Activated CD8-positive, alpha-beta T cell treated with anti-CD3 and anti-CD28 coated beads for 36 hours (primary cell): ENCODE results near the gene NINL. TPM values are rescaled to one million over a fixed set of nuclear protein-coding genes. Genes with fewer than 3 reads are reported as not detected.

Experiments used
- ATAC-seq: fragments of 200-7000 bp; cut with Tn5 transposase; one replicate; pipeline ENCODE4 v1.10.0; 2021; ENCODE audit warnings: mild to moderate bottlenecking, moderate library complexity
- CTCF ChIA-PET: fragments of 350-600 bp; sonication (Branson Sonifier 250); formaldehyde crosslinking; loops from one replicate; lab custom pipeline; 2021; ENCODE audit warnings: antibody characterized with exemption; lab: Charles Lee
- POLR2A ChIA-PET: fragments of 350-600 bp; sonication (Branson Sonifier 250); formaldehyde crosslinking; loops from one replicate; lab custom pipeline; 2021; ENCODE audit warnings: antibody characterized with exemption; lab: Charles Lee
- DNase-seq: peaks from one replicate; pipeline ENCODE4 v3.0.0-alpha.2; 2020
- H3K27ac Mint-ChIP-seq: one replicate; pipeline ENCODE4 v1.8.0; 2021; ENCODE audit warnings: mild to moderate bottlenecking, mixed read lengths
- H3K27me3 Mint-ChIP-seq: one replicate; pipeline ENCODE4 v1.8.0; 2021; ENCODE audit warnings: mixed read lengths
- H3K36me3 Mint-ChIP-seq: one replicate; pipeline ENCODE4 v1.8.0; 2021; ENCODE audit warnings: low read depth, mixed read lengths
- H3K4me1 Mint-ChIP-seq: one replicate; pipeline ENCODE4 v1.8.0; 2021; ENCODE audit warnings: low read depth, mixed read lengths
- H3K4me3 Mint-ChIP-seq: one replicate; pipeline ENCODE4 v1.8.0; 2021; ENCODE audit warnings: mild to moderate bottlenecking, moderate library complexity, mixed read lengths
- H3K9me3 Mint-ChIP-seq: one replicate; pipeline ENCODE4 v1.8.0; 2021; ENCODE audit warnings: mixed read lengths
- intact Hi-C: fragments of 100-400 bp; cut with micrococcal nuclease; formaldehyde crosslinking; loops from one replicate; pipeline ENCODE4 v1.10.0; 2022
- total RNA-seq, 2 experiments: library from RNA; stranded (reverse); gene quantifications; one replicate each; pipeline ENCODE4 v1.2.3, GENCODE V29; 2021
- TF ChIP-seq, protein P1 (sequence below): fragments of 200-600 bp; IDR thresholded peaks from one replicate; pipeline ENCODE4 v1.8.0; 2022; ENCODE audit warnings: antibody characterized with exemption, mild to moderate bottlenecking

Gene NINL
- total RNA-seq, 2 experiments from 2014 or later, result 2.3 to 4.1 TPM

DNA sequence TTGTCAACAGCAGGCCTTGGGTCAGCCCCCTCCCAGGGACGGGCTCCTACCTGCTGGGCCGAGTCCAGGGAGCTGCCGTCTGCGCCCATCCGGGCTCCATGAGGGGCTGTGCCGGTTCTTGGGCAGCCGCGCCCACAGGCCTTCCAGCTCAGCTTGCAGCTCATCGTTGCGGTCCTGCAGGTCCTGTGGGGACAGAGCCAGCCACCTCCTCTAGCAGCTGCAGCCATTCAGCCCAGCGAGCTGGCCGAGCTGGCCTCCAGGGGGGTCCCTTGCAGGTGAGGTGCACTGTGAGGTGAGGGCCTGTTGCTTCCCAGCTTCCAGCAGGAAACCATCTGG is 103.4 kb downstream of the NINL start:
- intact Hi-C loops, result loop anchor here (10.0 kb wide), 1 partner anchor 103 kb away; the partner anchor contains the start of gene NINL
- no peak overlapping the region for H3K4me3 Mint-ChIP-seq
- ATAC-seq (no peak), DNase-seq (no peak)
- POLR2A ChIA-PET, result interaction anchor here (0.8 kb wide), 1 partner anchor 157 kb away, joined by 3 read pairs; no protein-coding TSS in a partner anchor
- H3K9me3 Mint-ChIP-seq, result no peaks in the 10 kb centered on the region
- H3K27ac Mint-ChIP-seq, result no peak overlapping the region
- peaks cover 24% of the 10 kb centered on the region for H3K4me1 Mint-ChIP-seq
- H3K27me3 Mint-ChIP-seq, result no peaks in the 10 kb centered on the region
- H3K36me3 Mint-ChIP-seq, result no peaks in the 10 kb centered on the region
- TF ChIP-seq, protein P1, sequence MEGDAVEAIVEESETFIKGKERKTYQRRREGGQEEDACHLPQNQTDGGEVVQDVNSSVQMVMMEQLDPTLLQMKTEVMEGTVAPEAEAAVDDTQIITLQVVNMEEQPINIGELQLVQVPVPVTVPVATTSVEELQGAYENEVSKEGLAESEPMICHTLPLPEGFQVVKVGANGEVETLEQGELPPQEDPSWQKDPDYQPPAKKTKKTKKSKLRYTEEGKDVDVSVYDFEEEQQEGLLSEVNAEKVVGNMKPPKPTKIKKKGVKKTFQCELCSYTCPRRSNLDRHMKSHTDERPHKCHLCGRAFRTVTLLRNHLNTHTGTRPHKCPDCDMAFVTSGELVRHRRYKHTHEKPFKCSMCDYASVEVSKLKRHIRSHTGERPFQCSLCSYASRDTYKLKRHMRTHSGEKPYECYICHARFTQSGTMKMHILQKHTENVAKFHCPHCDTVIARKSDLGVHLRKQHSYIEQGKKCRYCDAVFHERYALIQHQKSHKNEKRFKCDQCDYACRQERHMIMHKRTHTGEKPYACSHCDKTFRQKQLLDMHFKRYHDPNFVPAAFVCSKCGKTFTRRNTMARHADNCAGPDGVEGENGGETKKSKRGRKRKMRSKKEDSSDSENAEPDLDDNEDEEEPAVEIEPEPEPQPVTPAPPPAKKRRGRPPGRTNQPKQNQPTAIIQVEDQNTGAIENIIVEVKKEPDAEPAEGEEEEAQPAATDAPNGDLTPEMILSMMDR, result no peak
- CTCF ChIA-PET, result no interaction called here

DNA sequence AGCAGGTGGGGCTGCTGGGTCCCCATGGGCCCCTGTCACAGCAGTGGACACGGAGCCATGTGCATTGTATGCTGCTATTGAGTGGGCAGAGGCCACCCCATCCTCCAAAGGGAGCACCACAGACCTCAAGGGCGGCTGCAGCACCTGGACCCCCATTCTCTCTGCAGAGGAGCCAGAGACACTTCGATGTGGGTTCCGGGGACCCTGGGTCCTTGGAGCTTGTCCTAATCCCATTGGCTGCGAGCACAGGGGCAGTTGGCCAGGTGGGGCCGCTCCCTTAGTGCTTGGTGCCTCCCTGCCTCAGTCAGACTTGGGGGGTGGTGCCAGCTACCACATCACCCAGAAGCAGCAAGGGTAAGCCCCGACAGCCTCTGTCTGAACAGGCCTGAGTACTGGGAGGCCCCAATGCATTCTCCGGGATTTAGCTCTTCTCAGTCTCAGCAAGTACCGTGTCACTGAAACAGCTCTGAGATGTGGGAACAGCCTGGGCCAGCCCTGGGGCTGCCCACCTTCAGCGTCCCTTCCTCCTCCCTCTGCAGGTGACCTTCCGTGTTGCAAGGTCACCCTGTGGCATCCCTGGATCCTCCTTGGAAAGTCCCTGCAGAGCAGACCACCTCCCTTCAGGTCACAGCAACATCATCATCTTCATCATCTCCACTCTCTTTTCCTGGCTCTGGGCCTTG is 104.0 kb downstream of the NINL start:
- intact Hi-C loops, result loop anchor here (10.0 kb wide), 1 partner anchor 103 kb away; the partner anchor contains the start of gene NINL
- peaks cover 19% of the 10 kb centered on the region for H3K4me1 Mint-ChIP-seq
- ATAC-seq (no peak), DNase-seq (no peak)
- TF ChIP-seq, protein P1, result no peak
- H3K9me3 Mint-ChIP-seq, result no peaks in the 10 kb centered on the region
- no peak overlapping the region for H3K27ac Mint-ChIP-seq
- no peaks in the 10 kb centered on the region for H3K27me3 Mint-ChIP-seq
- H3K4me3 Mint-ChIP-seq, result no peak overlapping the region
- CTCF ChIA-PET, result no interaction called here
- no peaks in the 10 kb centered on the region for H3K36me3 Mint-ChIP-seq
- POLR2A ChIA-PET, result no interaction called here

DNA sequence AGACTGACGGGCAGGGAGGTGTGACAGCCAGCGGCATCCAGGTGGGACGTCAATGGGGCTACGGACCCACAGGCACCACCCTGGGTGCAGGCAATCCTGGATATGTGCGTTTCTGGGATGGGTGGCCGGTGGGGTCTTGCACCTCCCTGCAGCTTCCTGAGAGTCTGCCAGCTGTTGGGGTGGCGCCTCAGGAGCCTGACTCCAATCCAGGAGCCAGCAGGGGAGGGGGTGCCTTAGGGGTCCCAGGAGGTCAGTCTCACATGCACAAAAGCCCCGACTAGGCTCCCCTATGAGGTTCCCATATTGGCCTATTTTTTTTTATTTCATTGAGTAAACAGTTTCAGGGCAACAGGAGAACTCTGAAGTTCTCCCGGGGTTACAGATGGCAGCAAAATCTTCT is 104.5 kb downstream of the NINL start:
- no peak overlapping the region for H3K4me3 Mint-ChIP-seq
- H3K27ac Mint-ChIP-seq, result no peak overlapping the region
- ATAC-seq, result no peak
- intact Hi-C loops, result loop anchor here (10.0 kb wide), 1 partner anchor 104 kb away; the partner anchor contains the start of gene NINL
- POLR2A ChIA-PET, result no interaction called here
- H3K36me3 Mint-ChIP-seq, result no peaks in the 10 kb centered on the region
- TF ChIP-seq, protein P1, result no peak
- DNase-seq, result no peak
- no peaks in the 10 kb centered on the region for H3K9me3 Mint-ChIP-seq
- peaks cover 15% of the 10 kb centered on the region for H3K4me1 Mint-ChIP-seq
- CTCF ChIA-PET, result no interaction called here
- no peaks in the 10 kb centered on the region for H3K27me3 Mint-ChIP-seq

DNA sequence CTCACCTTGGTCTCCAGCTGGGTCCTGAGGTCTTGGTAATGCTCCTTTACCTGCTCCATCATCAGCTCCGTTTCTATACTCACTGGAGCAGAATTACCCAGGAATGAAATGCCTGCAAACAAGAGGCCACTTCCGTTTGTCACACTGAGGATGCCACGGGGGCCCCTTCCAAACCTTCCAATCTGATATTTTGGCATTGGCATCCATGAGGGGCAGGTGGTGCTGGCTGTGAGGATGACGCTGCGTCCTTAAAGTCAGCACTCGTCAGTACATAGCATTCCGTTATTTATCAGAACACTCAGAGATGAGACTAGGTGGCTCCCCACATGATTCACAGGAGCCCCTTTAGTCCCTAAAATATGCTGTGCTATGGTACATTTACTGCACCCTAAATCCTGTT is 105.2 kb downstream of the NINL start:
- TF ChIP-seq, protein P1, result no peak
- Mint-ChIP-seq H3K4me1 (peaks cover 10% of the 10 kb centered on the region), H3K4me3 (no peak overlapping the region), H3K36me3 (no peaks in the 10 kb centered on the region), H3K27me3 (no peaks in the 10 kb centered on the region), H3K9me3 (no peaks in the 10 kb centered on the region), H3K27ac (no peak overlapping the region)
- DNase-seq (no peak), ATAC-seq (no peak)
- ChIA-PET CTCF (interaction anchor here (0.7 to 1.6 kb wide), 2 partner anchors 10 to 162 kb away, joined by 3 to 5 read pairs; no protein-coding TSS in a partner anchor), POLR2A (no interaction called here)
- intact Hi-C loops, result loop anchor here (10.0 kb wide), 1 partner anchor 105 kb away; the partner anchor contains the start of gene NINL

DNA sequence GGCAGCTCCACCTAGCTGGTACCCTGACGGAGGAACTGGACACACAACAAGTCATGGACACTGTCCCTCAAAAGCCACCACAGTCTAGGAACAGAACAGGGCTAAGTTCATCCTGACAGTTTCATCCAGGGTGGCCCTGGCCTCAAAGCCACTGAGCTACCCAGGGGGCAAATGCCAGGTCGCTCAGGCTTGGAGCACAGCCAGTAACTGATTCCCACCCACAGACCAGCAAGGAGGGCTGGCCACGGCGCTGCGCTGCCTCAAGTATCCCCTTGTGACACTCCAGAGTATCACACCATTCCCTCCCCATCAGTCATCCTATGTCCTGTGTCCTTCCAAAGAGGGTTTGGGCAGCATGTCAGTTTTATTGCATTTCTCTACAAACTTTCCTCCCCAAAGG is 105.7 kb downstream of the NINL start:
- H3K4me3 Mint-ChIP-seq, result no peak overlapping the region
- POLR2A ChIA-PET, result no interaction called here
- peaks cover 5% of the 10 kb centered on the region for H3K4me1 Mint-ChIP-seq
- DNase-seq, result no peak
- no peak for ATAC-seq
- no peak overlapping the region for H3K27ac Mint-ChIP-seq
- H3K27me3 Mint-ChIP-seq, result no peaks in the 10 kb centered on the region
- no peaks in the 10 kb centered on the region for H3K36me3 Mint-ChIP-seq
- TF ChIP-seq, protein P1, result no peak
- intact Hi-C loops, result loop anchor here (10.0 kb wide), 1 partner anchor 105 kb away; the partner anchor contains the start of gene NINL
- CTCF ChIA-PET, result interaction anchor here (0.7 to 1.6 kb wide), 2 partner anchors 10 to 163 kb away, joined by 3 to 5 read pairs; no protein-coding TSS in a partner anchor
- H3K9me3 Mint-ChIP-seq, result no peaks in the 10 kb centered on the region
